GM21423 (cell line): ENCODE data around the gene CCDC83.
"Not testable (repeated sequence)": the region's sequence is repeated elsewhere in the genome, so short reads cannot be mapped to it uniquely, and the experiment has no call there.

Experiments used
- ATAC-seq: cut with Tn5 transposase; IDR thresholded peaks from one replicate; pipeline ENCODE4 v1.9.1; 2021; ENCODE audit warnings: mild to moderate bottlenecking, moderate library complexity; ENCODE audit not compliant: unreplicated experiment

The CCDC83 gene

GRCh38 chr11:85835263-85835662 is 19.9 kb upstream of the CCDC83 start:
- ATAC-seq, result no peak

- no peak for ATAC-seq
These were observed 19.5 kb upstream of the CCDC83 start for GRCh38 chr11:85835729-85836128.

- ATAC-seq, result not testable (repeated sequence)
These were observed 14.3 kb upstream of the CCDC83 start for GRCh38 chr11:85840932-85841331.

- ATAC-seq, result no peak
These were observed 11.3 kb upstream of the CCDC83 start for GRCh38 chr11:85843929-85844328.

- no peak for ATAC-seq
These were observed 10.6 kb upstream of the CCDC83 start for GRCh38 chr11:85844439-85845123.

- no peak for ATAC-seq
These were observed 10.0 kb upstream of the CCDC83 start for GRCh38 chr11:85845124-85845631.

GRCh38 chr11:85847436-85847835 is 7.7 kb upstream of the CCDC83 start:
- ATAC-seq, result no peak

- ATAC-seq, result no peak
These were observed 7.2 kb upstream of the CCDC83 start for GRCh38 chr11:85848006-85848405.

GRCh38 chr11:85848556-85848955 is 6.6 kb upstream of the CCDC83 start:
- ATAC-seq, result no peak

- ATAC-seq, result not testable (repeated sequence)
These were observed 2.4 kb upstream of the CCDC83 start for GRCh38 chr11:85852754-85853153.

GRCh38 chr11:85853541-85853940 is 1.6 kb upstream of the CCDC83 start:
- not testable (repeated sequence) for ATAC-seq

GRCh38 chr11:85854212-85854556 is 999 bp upstream of the CCDC83 start:
- no peak for ATAC-seq

- peak; percentile 100 for ATAC-seq
These were observed 434 bp upstream of the CCDC83 start for GRCh38 chr11:85854557-85855340.

GRCh38 chr11:85857098-85857497 is 1.9 kb downstream of the CCDC83 start:
- no peak for ATAC-seq

GRCh38 chr11:85859541-85859940 is 4.4 kb downstream of the CCDC83 start:
- not testable (repeated sequence) for ATAC-seq

GRCh38 chr11:85863855-85864254 is 8.7 kb downstream of the CCDC83 start:
- ATAC-seq, result no peak

GRCh38 chr11:85866137-85866827 is 11.1 kb downstream of the CCDC83 start:
- ATAC-seq, result no peak

- no peak for ATAC-seq
These were observed 12.6 kb downstream of the CCDC83 start for GRCh38 chr11:85867751-85868150.

- no peak for ATAC-seq
These were observed 14.6 kb downstream of the CCDC83 start for GRCh38 chr11:85869781-85870180.

- no peak for ATAC-seq
These were observed 19.1 kb downstream of the CCDC83 start for GRCh38 chr11:85874265-85874664.

- no peak for ATAC-seq
These were observed 20.3 kb downstream of the CCDC83 start for GRCh38 chr11:85875505-85875904.

GRCh38 chr11:85884581-85885021 is 29.4 kb downstream of the CCDC83 start:
- ATAC-seq, result no peak
